NCI-H1048 (cell line): Measurements from ENCODE around the gene SLC16A11.
"Not testable (repeated sequence)": the region's sequence is repeated elsewhere in the genome, so short reads cannot be mapped to it uniquely, and the experiment has no call there.

ENCODE experiments used
- DNase-seq: peaks from one replicate; lab custom pipeline; 2025; lab: John Stamatoyannopoulos, UW

Gene SLC16A11

DNA sequence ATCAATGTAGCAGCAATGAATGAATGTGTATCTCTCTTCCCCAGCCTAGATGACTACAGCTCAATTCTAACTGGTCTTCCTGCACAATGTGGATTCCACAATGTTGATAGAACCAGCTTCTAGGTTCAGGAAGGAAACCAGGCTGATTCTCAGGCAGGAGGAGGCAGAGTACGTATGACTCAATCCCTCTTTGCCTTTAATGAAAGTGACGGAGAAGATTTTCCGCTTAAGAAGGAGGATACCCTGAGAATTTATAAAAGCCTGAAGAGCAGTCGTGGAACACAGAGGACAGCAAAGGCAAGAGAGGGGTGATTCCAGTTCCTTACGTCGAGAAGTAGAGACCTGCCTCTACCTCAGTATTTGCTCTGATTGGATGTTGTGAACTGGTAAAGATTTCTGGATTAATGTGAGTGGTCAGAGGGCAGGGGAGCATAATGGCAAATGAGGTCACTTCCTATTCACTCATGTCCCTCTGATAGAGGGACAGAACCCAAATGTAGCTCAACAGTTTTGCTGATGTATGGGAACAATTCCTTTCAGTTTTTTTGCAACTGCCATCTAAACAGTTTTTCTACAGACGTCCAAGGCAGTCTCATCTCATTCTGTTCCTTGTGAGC lies 15.0 kb upstream of the SLC16A11 start:
- DNase-seq, result no peak

DNA sequence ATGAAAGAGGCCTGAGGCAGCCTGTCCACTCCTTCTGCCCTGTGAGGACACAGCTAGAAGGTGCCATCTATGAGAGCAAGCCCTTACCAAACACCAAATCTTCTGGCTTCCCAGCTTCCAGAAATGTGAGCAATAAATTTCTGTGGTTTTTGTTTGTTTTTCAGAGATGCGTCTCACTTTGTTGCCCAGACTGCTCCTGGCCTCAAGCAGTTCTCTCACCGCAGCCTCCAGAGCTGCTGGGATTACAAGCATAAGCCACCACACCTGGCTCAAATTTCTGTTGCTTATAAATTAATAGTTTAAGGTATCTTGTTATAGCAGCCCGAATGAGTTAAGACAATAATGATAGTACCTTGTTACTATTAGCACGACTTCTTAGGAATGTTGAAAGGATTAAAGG lies 12.5 kb upstream of the SLC16A11 start:
- no peak for DNase-seq

DNA sequence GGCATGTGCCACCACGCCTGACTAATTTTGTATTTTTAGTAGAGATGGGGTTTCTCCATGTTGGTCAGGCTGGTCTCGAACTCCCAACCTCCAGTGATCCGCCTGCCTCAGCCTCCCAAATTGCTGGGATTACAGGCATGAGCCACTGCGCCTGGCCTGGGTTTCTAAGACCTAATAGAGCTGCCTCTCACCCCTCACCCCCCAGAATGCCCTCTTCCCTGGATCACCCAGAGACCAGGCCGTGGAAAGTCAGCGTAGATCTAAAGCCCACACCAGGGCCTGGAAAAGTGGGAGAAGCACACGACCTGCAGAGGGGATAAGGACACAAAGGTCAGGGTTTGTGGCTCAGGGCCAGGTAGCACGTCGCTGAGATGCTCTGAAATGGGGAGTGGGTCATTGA lies 6.7 kb upstream of the SLC16A11 start:
- DNase-seq, result not testable (repeated sequence)

- DNase-seq, result no peak
These were observed 5.1 kb upstream of the SLC16A11 start for GRCh38 chr17:7048968-7049367.

- DNase-seq, result no peak
These were observed 3.7 kb upstream of the SLC16A11 start for GRCh38 chr17:7047566-7047965.

DNA sequence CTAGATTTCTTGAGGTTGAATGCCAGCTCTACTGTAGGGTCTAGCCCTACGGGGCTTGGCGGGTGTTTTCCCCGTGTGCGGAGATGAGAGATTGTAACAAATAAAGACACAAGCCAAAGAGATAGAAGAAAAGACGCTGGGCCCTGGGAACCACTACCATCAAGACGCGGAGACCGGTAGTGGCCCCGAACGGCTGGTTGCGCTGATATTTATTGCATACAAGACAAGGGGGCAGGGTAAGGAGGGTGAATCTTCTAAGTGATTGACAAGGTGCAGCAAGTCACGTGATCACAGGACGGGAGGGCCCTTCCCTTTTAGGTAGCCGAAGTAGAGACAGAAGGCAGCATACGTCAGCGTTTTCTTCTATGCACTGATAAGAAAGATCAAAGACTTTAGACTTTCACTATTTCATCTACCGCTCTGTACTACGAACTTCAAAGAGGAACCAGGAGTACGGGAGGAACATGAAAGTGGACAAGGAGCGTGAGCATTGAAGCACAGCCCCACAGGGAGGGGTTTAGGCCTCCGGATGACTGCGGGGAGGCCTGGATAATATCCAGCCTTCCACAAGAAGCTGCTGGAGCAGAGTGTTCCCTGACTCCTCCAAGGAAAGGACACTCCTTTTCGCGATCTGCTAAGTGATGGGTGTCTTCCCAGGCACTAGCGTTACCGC lies 3.0 kb upstream of the SLC16A11 start:
- DNase-seq, result not testable (repeated sequence)

GRCh38 chr17:7046127-7046724 lies 2.3 kb upstream of the SLC16A11 start:
- peak; percentile 51 for DNase-seq

DNA sequence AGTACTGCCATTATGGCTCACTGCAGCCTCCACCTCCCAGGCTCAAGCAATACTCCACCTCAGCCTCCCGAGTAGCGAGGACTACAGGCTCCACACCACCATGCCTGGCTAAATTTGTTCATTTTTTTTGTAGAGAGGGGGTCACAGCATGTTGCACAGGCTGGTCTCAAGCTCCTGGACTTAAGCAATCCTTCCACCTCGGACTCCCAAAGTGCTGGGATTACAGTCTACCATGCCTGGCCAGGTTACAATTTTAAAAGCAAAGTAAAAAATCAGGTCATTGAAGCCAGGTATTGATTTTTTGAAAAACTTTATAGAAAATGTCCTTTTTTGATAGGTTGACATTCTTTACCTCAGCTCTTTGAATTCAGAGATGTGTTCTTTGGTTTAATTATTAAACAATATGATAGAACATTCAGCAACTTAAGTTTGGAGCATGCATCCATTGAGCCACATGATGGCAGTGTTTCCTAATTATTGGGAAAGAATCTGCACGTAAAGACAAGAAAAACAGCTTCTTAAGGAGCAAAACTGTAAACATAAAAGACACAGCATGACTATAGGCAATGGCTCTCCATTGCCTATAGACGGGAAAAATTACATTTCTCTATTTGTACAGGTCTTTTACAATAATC lies 1.7 kb upstream of the SLC16A11 start:
- no peak for DNase-seq

GRCh38 chr17:7043182-7043496 lies 753 bp downstream of the SLC16A11 start:
- DNase-seq, result no peak

DNA sequence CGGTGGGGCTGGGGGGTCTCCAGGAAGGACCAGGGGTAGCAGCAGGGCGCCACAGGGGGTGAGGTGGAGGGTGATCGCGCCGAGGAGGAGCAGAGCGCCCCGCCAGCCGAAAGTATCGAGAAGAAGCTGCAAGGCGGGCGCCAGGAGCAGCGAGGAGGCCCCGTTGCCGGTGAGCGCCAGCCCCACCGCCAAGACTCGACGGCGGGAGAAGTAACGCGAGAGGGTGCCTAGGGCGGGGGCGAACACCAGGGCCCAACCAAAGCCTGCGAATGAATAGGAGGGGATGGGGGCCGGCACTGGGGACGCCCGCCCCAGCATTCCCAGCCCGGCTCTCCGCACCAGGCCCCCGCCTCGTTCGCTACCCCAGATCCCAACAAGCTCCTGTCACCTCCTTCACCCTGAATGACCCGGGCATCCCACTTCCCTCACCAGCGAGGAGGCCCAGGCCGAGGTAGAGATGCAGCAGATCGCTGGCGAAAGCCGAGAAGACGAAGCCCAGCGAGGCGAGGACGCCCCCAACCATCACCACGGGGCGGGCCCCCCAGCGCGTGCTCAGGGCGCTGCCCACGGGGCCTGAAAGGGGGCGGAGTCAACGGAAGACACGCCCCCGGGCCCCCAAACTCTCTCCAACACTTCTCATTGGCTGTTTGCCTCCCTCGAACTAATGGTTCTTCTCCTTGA lies 1.3 kb downstream of the SLC16A11 start:
- DNase-seq, result no peak

DNA sequence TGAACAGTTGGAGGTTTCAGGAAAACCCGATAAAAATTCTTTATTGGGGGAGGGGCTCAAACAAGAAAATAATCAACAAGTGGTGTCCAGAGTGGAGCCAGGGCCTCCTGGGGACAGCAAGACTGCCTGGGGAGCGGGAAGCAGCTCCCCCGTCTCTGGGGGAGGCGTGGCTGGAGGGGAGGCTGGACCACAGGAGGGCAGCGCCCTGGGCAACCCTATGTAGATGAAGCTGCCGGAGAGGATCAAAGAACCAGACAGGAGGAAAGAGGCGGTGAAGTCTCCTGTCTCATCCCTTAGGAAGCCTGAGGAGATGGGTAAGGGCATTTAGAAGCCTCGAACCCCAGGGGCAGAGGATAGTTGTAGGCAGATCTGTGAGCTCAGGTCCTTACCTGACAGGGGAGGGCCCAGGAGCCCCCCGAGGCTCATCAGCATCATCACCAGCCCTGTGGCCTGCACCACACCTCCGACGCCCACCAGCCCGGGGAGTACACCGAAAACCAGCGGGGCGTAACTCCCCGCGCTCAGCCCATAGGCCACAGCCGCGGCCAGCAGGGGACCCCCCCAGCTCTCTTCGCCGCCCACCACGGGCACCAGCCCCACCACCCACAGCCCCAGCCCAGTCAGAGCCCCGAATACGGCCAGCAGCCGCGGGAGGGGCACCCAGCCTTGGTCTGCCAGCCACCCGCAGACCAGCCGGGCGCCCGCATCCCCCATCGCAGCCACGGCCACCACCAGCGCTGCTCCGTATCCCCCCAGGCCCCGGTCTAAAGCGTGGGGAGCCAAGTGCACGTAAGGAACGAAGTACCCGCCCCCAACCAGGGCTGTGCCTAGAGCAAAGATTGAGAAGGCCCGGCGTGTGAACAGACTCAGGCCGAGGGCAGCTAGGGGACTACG lies 2.0 kb downstream of the SLC16A11 start:
- no peak for DNase-seq

DNA sequence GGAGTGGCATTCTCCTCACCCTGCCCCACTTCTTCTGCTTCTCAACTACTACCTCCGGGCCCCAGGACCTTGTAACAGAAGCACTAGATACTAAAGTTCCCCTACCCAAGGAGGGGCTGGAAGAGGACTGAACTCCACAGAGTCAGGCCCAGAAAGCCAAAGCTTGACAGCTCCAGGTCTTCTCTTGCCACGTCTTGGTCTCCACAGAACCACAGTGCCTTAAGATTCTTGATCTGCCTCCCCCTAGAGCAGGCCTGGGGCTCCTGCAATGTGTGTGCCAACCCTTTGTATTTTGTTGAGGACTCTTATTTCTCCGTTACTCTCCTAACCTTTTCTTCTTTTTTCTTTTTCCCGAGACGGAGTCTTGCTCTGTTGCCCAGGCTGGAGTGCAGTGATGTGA lies 4.1 kb downstream of the SLC16A11 start:
- no peak for DNase-seq

GRCh38 chr17:7038025-7038862 lies 5.6 kb downstream of the SLC16A11 start:
- DNase-seq, result no peak

DNA sequence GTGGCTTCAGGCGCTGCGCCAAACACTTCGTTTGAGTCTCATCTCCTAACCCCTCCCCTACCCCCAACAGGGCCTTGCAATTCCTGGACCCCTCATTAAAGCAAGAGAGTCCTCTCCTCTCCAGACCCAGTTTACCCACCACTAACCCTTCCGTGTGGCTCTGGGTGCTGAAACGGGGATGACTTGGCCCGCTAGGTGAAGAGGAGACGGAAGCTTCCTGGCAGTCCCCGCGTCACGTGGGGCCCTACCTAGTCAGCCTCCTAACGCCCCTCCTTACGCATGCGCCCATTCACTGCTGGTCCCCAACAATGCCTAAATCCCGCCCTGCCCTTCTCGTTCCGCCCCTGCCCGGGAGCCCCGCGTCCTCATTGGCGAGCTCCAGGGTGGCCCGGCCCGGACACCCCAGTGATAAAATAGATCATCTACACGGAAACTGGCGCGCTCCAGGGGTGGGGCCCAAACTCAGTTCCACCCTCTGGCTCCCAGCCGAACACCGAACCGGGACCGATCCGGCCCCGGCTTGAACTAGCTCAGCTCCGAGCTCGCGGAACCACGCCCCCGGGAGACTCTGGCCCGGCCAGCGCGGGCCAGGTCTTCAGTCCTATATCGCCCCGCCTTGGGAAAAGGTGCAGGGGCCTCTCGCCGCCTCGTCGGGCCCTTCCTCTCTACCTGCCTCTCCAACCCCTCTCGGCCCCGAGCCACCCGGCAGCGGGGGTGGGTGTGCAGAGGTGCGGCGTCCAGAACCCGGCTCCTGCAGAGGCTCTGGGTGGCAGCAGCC lies 8.1 kb downstream of the SLC16A11 start, which contains the start of gene SLC16A13:
Gene SLC16A13 (plus strand): TSS at position 425 of the 778 bp plus-strand sequence. CDS start 368 bp downstream, outside the sequence.
- peak; percentile 96 for DNase-seq

- no peak for DNase-seq
These were observed 8.8 kb downstream of the SLC16A11 start for GRCh38 chr17:7034955-7035590.

- DNase-seq, result no peak
These were observed 14.2 kb downstream of the SLC16A11 start for GRCh38 chr17:7029659-7030058.

DNA sequence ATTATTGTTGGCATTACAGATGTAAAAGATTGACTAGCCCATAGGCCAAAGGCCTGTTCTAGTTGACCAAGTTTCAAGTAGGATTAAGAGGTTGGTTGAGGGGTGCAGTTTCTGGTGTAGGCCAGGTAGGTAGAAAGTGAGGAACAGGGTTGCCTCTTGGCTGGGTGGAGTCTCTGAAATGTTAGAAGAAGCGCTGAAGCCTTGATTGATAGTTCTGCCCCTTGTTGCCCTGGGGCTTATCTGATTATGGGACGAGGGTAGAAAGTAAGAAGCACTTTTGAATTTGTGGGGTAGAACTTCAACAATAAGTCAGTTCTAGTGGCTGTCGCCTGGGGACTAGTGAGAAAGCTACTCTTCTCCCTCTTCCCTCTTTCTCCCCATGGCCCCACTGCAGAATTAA lies 14.8 kb downstream of the SLC16A11 start:
- DNase-seq, result no peak

DNA sequence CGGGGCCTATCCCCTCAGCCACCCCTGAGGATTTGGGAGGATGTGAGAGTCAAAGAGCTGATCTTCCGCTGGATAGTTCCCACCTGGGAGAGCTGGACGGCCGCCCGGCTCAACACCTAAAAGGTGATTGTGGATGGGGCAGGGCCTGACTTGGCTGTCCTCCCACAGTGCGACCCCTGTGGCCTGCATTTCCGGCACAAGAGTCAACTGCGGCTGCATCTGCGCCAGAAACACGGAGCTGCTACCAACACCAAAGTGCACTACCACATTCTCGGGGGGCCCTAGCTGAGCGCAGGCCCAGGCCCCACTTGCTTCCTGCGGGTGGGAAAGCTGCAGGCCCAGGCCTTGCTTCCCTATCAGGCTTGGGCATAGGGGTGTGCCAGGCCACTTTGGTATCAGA lies 16.6 kb downstream of the SLC16A11 start:
- no peak for DNase-seq

- no peak for DNase-seq
These were observed 17.3 kb downstream of the SLC16A11 start for GRCh38 chr17:7026471-7027115.
